Breast epithelium (tissue), 3 donors: Measurements from ENCODE around the gene TMEM18.

Experiments used
- POLR2A ChIP-seq: fragments of 450-650 bp; IDR thresholded peaks from one replicate; pipeline ENCODE4 v1.6.1; 2016; ENCODE audit warnings: antibody characterized with exemption, mild to moderate bottlenecking, moderate library complexity
- POLR2AphosphoS5 ChIP-seq, 3 donors: sonication (generic); formaldehyde crosslinking; IDR thresholded peaks; one replicate each; pipeline ENCODE4 v1.6.1; 2017; ENCODE audit warnings: antibody characterized with exemption in 3 of 3
- TF ChIP-seq, protein P1 (sequence below), 3 donors: fragments of 450-650 bp; IDR thresholded peaks; one replicate each; pipeline ENCODE4 v1.5.1; 2016 to 2017; ENCODE audit warnings: antibody characterized with exemption in 3 of 3, mild to moderate bottlenecking in 3 of 3, moderate library complexity in 3 of 3

DNA sequence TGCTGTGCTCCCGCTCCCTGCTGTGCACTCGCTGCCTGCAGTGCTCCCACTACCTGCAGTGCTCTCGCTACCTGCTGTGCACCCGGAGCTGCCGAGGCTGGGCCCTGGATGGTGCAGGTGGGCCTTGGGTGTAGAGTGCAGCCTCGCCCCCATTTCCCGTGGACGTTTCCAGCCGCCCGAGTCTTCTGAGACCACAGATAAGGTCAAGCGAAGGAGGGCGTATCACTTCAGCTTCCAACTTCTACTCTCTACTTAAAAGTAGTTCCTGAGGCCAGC is 15.9 kb downstream of the TMEM18 start:
- TF ChIP-seq POLR2A (no peak), POLR2AphosphoS5 (IDR thresholded peaks at IDR 0.05) (no peak)
- TF ChIP-seq, protein P1, sequence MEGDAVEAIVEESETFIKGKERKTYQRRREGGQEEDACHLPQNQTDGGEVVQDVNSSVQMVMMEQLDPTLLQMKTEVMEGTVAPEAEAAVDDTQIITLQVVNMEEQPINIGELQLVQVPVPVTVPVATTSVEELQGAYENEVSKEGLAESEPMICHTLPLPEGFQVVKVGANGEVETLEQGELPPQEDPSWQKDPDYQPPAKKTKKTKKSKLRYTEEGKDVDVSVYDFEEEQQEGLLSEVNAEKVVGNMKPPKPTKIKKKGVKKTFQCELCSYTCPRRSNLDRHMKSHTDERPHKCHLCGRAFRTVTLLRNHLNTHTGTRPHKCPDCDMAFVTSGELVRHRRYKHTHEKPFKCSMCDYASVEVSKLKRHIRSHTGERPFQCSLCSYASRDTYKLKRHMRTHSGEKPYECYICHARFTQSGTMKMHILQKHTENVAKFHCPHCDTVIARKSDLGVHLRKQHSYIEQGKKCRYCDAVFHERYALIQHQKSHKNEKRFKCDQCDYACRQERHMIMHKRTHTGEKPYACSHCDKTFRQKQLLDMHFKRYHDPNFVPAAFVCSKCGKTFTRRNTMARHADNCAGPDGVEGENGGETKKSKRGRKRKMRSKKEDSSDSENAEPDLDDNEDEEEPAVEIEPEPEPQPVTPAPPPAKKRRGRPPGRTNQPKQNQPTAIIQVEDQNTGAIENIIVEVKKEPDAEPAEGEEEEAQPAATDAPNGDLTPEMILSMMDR (IDR thresholded peaks at IDR 0.05): no peak
